ENCODE results near the gene LAMC2. TPM values are rescaled to one million over a fixed set of nuclear protein-coding genes. Genes with fewer than 3 reads are reported as not detected.

Gene LAMC2
- total RNA-seq: not detected

DNA sequence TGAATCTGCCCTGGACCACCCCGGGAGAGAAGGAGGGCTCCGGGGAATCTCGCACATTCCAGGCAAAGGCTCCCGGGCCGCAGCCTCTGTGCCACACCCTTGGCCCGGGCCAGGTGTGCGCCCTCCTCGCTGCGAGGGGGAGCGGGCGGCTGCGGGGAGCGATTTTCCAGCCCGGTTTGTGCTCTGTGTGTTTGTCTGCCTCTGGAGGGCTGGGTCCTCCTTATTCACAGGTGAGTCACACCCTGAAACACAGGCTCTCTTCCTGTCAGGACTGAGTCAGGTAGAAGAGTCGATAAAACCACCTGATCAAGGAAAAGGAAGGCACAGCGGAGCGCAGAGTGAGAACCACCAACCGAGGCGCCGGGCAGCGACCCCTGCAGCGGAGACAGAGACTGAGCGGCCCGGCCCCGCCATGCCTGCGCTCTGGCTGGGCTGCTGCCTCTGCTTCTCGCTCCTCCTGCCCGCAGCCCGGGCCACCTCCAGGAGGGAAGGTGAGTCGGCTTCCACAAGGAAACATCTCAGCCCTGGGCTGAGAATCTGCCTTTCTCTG lies at the start of gene LAMC2:
TSS of gene LAMC2 (plus strand) at position 324 of the 550 bp plus-strand sequence. CDS start at position 413, 89 bp downstream.
- H3K27me3 Mint-ChIP-seq: peaks cover 20% of the 10 kb centered on the region
- H3K36me3 Mint-ChIP-seq (ENCODE audit: low read depth): no peaks in the 10 kb centered on the region
- no peak within 1 kb of the TSS for H3K4me3 Mint-ChIP-seq
- intact Hi-C loops (cut with micrococcal nuclease): no loop called here
- POLR2A ChIA-PET: no interaction called here
- no peak within 1 kb of the TSS for H3K27ac Mint-ChIP-seq
- no peaks in the 10 kb centered on the region for H3K9me3 Mint-ChIP-seq
- TF ChIP-seq, protein P1, sequence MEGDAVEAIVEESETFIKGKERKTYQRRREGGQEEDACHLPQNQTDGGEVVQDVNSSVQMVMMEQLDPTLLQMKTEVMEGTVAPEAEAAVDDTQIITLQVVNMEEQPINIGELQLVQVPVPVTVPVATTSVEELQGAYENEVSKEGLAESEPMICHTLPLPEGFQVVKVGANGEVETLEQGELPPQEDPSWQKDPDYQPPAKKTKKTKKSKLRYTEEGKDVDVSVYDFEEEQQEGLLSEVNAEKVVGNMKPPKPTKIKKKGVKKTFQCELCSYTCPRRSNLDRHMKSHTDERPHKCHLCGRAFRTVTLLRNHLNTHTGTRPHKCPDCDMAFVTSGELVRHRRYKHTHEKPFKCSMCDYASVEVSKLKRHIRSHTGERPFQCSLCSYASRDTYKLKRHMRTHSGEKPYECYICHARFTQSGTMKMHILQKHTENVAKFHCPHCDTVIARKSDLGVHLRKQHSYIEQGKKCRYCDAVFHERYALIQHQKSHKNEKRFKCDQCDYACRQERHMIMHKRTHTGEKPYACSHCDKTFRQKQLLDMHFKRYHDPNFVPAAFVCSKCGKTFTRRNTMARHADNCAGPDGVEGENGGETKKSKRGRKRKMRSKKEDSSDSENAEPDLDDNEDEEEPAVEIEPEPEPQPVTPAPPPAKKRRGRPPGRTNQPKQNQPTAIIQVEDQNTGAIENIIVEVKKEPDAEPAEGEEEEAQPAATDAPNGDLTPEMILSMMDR (IDR thresholded peaks at IDR 0.05): no peak
- DNase-seq: peak; percentile 60
- peak; percentile 98 for ATAC-seq
- H3K4me1 Mint-ChIP-seq (ENCODE audit: low read depth): peaks cover 8% of the 10 kb centered on the region
- CTCF ChIA-PET: interaction anchor here (0.8 kb wide), 1 partner anchor 114 kb away, joined by 3 read pairs; no protein-coding TSS in a partner anchor

DNA sequence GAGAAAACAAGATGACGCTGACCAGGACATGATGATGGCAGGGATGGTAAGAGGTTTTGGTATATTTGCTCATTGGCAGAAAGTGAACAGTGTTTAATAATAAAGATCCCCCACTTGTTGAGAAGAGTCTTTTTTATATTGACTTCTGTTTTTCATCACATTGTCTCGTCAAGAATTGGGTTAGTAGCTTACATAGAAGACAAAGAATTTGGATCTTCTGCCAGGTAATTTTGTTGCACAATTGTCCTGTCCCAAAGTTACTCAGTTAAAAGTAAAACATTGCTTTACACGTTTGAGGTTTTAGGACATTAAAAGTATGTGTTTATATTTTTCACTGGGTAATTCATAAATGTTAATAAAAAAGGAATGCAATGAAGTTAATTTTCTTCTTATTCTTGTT lies 48.3 kb upstream of the LAMC2 start:
- no peaks in the 10 kb centered on the region for H3K4me1 Mint-ChIP-seq (ENCODE audit: low read depth)
- ATAC-seq (no peak), DNase-seq (no peak)
- no peaks in the 10 kb centered on the region for H3K36me3 Mint-ChIP-seq (ENCODE audit: low read depth)
- POLR2A ChIA-PET: interaction anchor here (0.9 kb wide), 1 partner anchor 111 kb away, joined by 3 read pairs; no protein-coding TSS in a partner anchor
- intact Hi-C loops (cut with micrococcal nuclease): no loop called here
- H3K27me3 Mint-ChIP-seq: no peaks in the 10 kb centered on the region
- CTCF ChIA-PET: interaction anchor here (0.6 kb wide), 1 partner anchor 240 kb away, joined by 3 read pairs; no protein-coding TSS in a partner anchor
- H3K9me3 Mint-ChIP-seq: no peaks in the 10 kb centered on the region
- H3K27ac Mint-ChIP-seq: no peak overlapping the region
- TF ChIP-seq, protein P1 (IDR thresholded peaks at IDR 0.05): no peak
- H3K4me3 Mint-ChIP-seq: no peak overlapping the region

DNA sequence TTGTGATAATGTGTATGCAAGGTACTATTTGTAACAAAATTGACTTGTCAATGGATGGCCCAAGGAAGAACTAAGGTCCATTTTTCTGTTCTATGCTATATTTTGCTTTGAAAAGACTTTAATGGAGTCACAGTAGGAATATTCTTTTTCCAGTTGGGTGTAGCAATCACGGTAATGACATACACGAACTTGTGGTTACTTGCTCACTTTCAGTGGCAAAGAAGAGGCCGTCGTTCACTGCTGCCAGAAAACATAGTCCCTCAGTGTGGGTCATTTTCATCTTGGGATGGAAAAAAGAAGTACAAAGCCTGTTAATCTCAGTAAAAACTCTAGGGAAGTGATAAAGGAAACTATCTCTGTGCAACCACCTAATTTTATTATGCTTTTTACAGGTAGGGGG lies 47.8 kb upstream of the LAMC2 start:
- no peak overlapping the region for H3K4me3 Mint-ChIP-seq
- TF ChIP-seq, protein P1 (IDR thresholded peaks at IDR 0.05): no peak
- ATAC-seq (no peak), DNase-seq (no peak)
- no peaks in the 10 kb centered on the region for H3K9me3 Mint-ChIP-seq
- H3K36me3 Mint-ChIP-seq (ENCODE audit: low read depth): no peaks in the 10 kb centered on the region
- no peaks in the 10 kb centered on the region for H3K27me3 Mint-ChIP-seq
- no peaks in the 10 kb centered on the region for H3K4me1 Mint-ChIP-seq (ENCODE audit: low read depth)
- POLR2A ChIA-PET: no interaction called here
- CTCF ChIA-PET: no interaction called here
- no peak overlapping the region for H3K27ac Mint-ChIP-seq
- intact Hi-C loops (cut with micrococcal nuclease): no loop called here

DNA sequence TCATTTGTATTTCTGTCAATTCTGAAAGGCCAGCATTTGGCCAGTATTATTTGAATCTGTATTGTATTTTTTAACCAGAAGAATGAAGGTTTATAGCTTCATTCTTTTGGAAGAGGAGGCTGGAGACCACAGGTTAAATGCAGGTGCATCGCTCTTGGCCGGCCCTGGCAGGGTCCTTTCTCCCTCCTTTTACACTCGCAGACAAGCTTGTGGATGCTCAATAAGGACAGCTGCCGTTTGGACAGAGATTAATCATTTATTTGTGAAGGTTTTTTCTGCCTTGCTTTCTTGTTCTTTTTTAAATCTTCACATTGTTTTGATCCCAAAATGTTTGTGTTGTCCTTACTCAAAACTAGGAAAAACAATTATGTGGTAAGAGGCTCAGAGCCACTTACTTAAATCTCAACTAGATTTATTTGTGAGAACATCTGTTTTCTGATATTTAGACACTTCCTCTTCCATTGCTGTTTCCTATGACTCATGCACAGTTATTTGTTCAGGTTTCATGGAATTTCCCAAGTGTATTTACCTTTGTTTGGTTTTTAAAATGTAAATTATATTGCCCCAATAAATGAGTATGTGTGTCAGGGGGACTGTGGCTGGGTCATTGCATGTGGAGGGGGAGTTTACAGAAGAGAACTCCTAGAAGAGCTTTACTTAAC lies 46.7 kb upstream of the LAMC2 start:
- Mint-ChIP-seq H3K27ac (no peak overlapping the region), H3K36me3 (ENCODE audit: low read depth) (no peaks in the 10 kb centered on the region), H3K4me1 (ENCODE audit: low read depth) (no peaks in the 10 kb centered on the region), H3K9me3 (no peaks in the 10 kb centered on the region), H3K27me3 (no peaks in the 10 kb centered on the region), H3K4me3 (no peak overlapping the region)
- TF ChIP-seq, protein P1 (IDR thresholded peaks at IDR 0.05): no peak
- ChIA-PET CTCF (no interaction called here), POLR2A (no interaction called here)
- DNase-seq (no peak), ATAC-seq (no peak)
- intact Hi-C loops (cut with micrococcal nuclease): no loop called here

DNA sequence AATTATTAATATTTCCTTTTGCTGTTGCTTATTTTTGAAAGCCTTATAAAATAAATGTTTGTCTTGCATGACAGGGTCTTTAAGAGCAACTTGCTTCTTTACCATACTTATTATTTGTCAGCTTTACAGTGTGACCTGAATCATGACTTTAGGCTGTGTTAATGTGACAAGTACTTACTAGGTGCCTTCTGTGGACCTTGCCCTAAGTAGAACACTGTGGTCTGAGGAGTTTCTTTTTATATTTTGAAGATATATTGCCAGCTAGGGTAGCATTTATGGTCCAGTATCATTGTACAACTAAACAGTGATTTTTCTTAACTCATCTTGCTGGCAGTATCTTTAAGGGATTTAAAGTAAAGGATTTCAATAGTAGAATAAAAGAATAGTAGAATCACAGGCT lies 45.4 kb upstream of the LAMC2 start:
- ChIA-PET CTCF (no interaction called here), POLR2A (no interaction called here)
- Mint-ChIP-seq H3K27ac (no peak overlapping the region), H3K27me3 (no peaks in the 10 kb centered on the region), H3K4me3 (no peak overlapping the region), H3K4me1 (ENCODE audit: low read depth) (no peaks in the 10 kb centered on the region), H3K36me3 (ENCODE audit: low read depth) (no peaks in the 10 kb centered on the region), H3K9me3 (no peaks in the 10 kb centered on the region)
- TF ChIP-seq, protein P1 (IDR thresholded peaks at IDR 0.05): no peak
- no peak for ATAC-seq
- no peak for DNase-seq
- intact Hi-C loops (cut with micrococcal nuclease): no loop called here
